ENCODE data around the gene ALOX12. TPM values are rescaled to one million over a fixed set of nuclear protein-coding genes. Genes with fewer than 3 reads are reported as not detected.
"Not testable (repeated sequence)": the region's sequence is repeated elsewhere in the genome, so short reads cannot be mapped to it uniquely, and the experiment has no call there.

ALOX12 gene
- total RNA-seq, 2 donors from 2014 or later, result 2.0 TPM; not detected in 1

GRCh38 chr17:6953689-6954088 lies 42.2 kb upstream of the ALOX12 start:
- no peaks in the 10 kb centered on the region for H3K36me3 ChIP-seq

GRCh38 chr17:6959700-6960099 lies 36.1 kb upstream of the ALOX12 start:
- no peaks in the 10 kb centered on the region for H3K4me1 ChIP-seq
- intact Hi-C loops (cut with DNase I), result no loop called here
- H3K9ac ChIP-seq (ENCODE audit: low read depth in 2 of 2, low read length in 2 of 2), result no peak overlapping the region
- no peak for DNase-seq
- no peaks in the 10 kb centered on the region for H3K9me3 ChIP-seq
- H3K4me3 ChIP-seq, result no peak overlapping the region
- H3K27me3 ChIP-seq, result no peaks in the 10 kb centered on the region
- H3K27ac ChIP-seq, result no peak overlapping the region
- no peak for TF ChIP-seq CTCF (IDR thresholded peaks at IDR 0.05)
- H3K36me3 ChIP-seq, result no peaks in the 10 kb centered on the region

More at GRCh38 chr17:6953689-6954088, 42.2 kb upstream of the ALOX12 start:
- Histone ChIP-seq H3K4me3 (no peak overlapping the region), H3K9ac (ENCODE audit: low read depth in 2 of 2, low read length in 2 of 2) (no peak overlapping the region), H3K4me1 (no peaks in the 10 kb centered on the region), H3K9me3 (no peaks in the 10 kb centered on the region), H3K27ac (no peak overlapping the region), H3K27me3 (no peaks in the 10 kb centered on the region)
- intact Hi-C loops (cut with DNase I), result no loop called here
- no peak for TF ChIP-seq CTCF (IDR thresholded peaks at IDR 0.05)
- no peak for DNase-seq

DNA sequence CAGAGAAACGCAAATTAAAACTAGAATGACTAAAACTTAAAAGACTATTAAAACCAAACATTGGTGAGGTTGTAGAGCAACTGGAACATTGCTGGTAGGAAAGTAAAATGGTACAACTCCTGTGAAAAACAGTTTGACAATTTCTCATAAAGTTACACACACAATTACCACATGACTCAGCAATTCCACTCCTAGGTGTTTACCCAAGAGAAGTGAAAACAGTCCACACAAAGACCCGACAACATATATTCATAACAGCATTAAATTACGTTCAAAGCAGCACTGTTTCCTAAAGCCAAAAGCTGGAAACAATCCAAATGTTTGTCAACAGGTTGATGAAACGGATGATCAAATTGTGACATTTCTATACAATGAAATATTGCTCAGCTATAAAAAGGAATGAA lies 26.5 kb upstream of the ALOX12 start:
- H3K36me3 ChIP-seq, result no peaks in the 10 kb centered on the region
- H3K9ac ChIP-seq (ENCODE audit: low read depth in 2 of 2, low read length in 2 of 2), result no peak overlapping the region
- no peaks in the 10 kb centered on the region for H3K27me3 ChIP-seq
- H3K9me3 ChIP-seq, result no peaks in the 10 kb centered on the region
- intact Hi-C loops (cut with DNase I), result no loop called here
- no peak overlapping the region for H3K4me3 ChIP-seq
- H3K27ac ChIP-seq, result no peak overlapping the region
- no peak for DNase-seq
- no peak for TF ChIP-seq CTCF (IDR thresholded peaks at IDR 0.05)
- H3K4me1 ChIP-seq, result no peaks in the 10 kb centered on the region

DNA sequence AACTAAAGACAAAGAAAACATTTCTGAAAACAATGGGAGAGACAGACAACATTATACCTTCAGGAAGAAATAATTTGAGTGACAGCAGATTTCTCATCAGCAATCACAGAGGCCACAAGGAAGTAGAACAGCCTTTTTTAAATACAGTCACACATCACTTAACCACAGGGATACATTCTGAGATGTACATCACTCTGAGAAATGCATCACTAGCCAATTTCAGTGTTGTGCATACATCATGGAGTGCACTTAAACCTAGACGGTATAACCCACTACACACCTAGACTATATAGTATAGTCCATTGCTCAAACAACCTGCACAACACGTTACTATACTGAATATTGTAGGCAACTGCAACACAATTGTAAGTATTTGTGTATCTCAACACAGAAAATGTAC lies 24.9 kb upstream of the ALOX12 start:
- intact Hi-C loops (cut with DNase I), result no loop called here
- no peaks in the 10 kb centered on the region for H3K9me3 ChIP-seq
- no peak overlapping the region for H3K9ac ChIP-seq (ENCODE audit: low read depth in 2 of 2, low read length in 2 of 2)
- H3K4me3 ChIP-seq, result no peak overlapping the region
- no peaks in the 10 kb centered on the region for H3K4me1 ChIP-seq
- H3K36me3 ChIP-seq, result no peaks in the 10 kb centered on the region
- DNase-seq, result no peak
- no peak for TF ChIP-seq CTCF (IDR thresholded peaks at IDR 0.05)
- no peaks in the 10 kb centered on the region for H3K27me3 ChIP-seq
- no peak overlapping the region for H3K27ac ChIP-seq

GRCh38 chr17:6979440-6979839 lies 16.4 kb upstream of the ALOX12 start:
- H3K36me3 ChIP-seq; H3K9ac ChIP-seq (ENCODE audit: low read depth in 2 of 2, low read length in 2 of 2); H3K27ac ChIP-seq; intact Hi-C loops (cut with DNase I); H3K4me3 ChIP-seq; H3K4me1 ChIP-seq; H3K27me3 ChIP-seq; H3K9me3 ChIP-seq; DNase-seq: not testable (repeated sequence)

- no peak for DNase-seq
- H3K36me3 ChIP-seq, result no peaks in the 10 kb centered on the region
- intact Hi-C loops (cut with DNase I), result no loop called here
- H3K9ac ChIP-seq (ENCODE audit: low read depth in 2 of 2, low read length in 2 of 2), result no peak overlapping the region
- H3K9me3 ChIP-seq, result no peaks in the 10 kb centered on the region
- H3K4me3 ChIP-seq, result no peak overlapping the region
- TF ChIP-seq CTCF (IDR thresholded peaks at IDR 0.05), result no peak
- no peaks in the 10 kb centered on the region for H3K27me3 ChIP-seq
- H3K4me1 ChIP-seq, result no peaks in the 10 kb centered on the region
- no peak overlapping the region for H3K27ac ChIP-seq
Observed at GRCh38 chr17:6981426-6981825, 14.4 kb upstream of the ALOX12 start.
